ENCODE results near the gene ARMC3. TPM values are rescaled to one million over a fixed set of nuclear protein-coding genes. Genes with fewer than 3 reads are reported as not detected.

ARMC3 gene
- total and polyA plus RNA-seq, 9 of the 15 experiments (the other 6 are each of a cell fraction or from before 2014, with no cell fraction given), result 0.33 to 1.1 (median 0.62) TPM

DNA sequence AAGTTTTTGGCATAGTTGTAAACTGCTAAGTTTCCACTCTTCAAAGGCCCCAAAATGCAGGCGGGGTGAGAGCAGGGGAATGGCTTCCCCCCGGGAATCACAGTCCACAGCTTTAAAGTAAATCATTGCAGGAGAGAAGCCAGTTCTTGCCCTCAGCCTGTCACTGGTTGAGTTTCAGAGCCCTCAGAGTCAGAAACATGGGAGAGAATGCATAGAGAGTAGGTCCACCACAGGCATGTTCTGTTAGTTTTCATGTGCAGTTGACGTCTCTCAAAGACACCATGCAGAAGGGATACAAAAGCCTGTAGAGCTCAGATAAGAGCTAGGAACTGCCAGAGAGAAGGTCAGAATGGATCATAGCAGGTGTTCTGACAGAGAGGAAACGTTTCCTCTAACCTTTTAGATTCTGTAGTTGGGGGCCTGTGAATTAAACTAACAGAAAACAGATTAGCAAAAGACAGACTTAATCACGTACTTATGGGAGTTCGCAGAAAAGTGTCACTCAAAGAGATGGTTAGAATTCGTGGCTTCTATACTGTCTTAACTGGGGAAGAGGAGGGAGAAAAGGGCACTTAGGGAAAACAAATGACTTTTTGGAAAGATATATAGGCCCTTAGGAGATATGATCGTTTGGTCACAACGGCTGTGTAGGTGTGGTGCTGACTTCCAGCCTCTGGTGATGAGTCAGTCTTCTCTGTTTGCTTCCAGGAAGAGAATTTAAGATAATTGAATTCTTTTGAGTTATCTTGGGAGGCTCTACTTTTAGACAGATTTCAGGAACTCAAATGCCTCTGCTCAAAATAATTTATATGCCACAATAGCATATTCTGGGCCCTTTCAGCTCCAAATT is 119.6 kb downstream of the ARMC3 start (continued):
- TF ChIP-seq ZNF23 (CRISPR knock-in tag; IDR thresholded peaks at IDR 0.05), result no peak
- TF ChIP-seq POLR2H (tag; IDR thresholded peaks at IDR 0.05; ENCODE audit: low read depth), result no peak
- no peak for TF ChIP-seq ADNP (tag; IDR thresholded peaks at IDR 0.05)
- peak; percentile 18 for TF ChIP-seq ZFP36 (IDR thresholded peaks at IDR 0.05; ENCODE audit: low read depth, low read length, partially characterized antibody)
- TF ChIP-seq, protein P1, sequence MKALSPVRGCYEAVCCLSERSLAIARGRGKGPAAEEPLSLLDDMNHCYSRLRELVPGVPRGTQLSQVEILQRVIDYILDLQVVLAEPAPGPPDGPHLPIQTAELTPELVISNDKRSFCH (CRISPR knock-in tag; IDR thresholded peaks at IDR 0.05), result no peak
- TF ChIP-seq, protein P1 (tag; IDR thresholded peaks at IDR 0.05), result peak; percentile 97
- peak; percentile 82; the same call in 1 of the 2 replicates for TF ChIP-seq SMARCC2 (IDR thresholded peaks at IDR 0.05; ENCODE audit: low read depth)
- no peak for TF ChIP-seq SMAD1 (IDR thresholded peaks at IDR 0.05; ENCODE audit: low read depth, low read length, partially characterized antibody)
- TF ChIP-seq, protein P2, sequence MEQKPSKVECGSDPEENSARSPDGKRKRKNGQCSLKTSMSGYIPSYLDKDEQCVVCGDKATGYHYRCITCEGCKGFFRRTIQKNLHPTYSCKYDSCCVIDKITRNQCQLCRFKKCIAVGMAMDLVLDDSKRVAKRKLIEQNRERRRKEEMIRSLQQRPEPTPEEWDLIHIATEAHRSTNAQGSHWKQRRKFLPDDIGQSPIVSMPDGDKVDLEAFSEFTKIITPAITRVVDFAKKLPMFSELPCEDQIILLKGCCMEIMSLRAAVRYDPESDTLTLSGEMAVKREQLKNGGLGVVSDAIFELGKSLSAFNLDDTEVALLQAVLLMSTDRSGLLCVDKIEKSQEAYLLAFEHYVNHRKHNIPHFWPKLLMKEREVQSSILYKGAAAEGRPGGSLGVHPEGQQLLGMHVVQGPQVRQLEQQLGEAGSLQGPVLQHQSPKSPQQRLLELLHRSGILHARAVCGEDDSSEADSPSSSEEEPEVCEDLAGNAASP (IDR thresholded peaks at IDR 0.05), result no peak
- TF ChIP-seq NCOA2 (IDR thresholded peaks at IDR 0.05; ENCODE audit: partially characterized antibody in 2 of 2), result peak in 1 of 2 experiments; percentile 24
- TF ChIP-seq PHB (CRISPR knock-in tag; IDR thresholded peaks at IDR 0.05), result no peak
- TF ChIP-seq, protein P3, sequence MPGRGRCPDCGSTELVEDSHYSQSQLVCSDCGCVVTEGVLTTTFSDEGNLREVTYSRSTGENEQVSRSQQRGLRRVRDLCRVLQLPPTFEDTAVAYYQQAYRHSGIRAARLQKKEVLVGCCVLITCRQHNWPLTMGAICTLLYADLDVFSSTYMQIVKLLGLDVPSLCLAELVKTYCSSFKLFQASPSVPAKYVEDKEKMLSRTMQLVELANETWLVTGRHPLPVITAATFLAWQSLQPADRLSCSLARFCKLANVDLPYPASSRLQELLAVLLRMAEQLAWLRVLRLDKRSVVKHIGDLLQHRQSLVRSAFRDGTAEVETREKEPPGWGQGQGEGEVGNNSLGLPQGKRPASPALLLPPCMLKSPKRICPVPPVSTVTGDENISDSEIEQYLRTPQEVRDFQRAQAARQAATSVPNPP (IDR thresholded peaks at IDR 0.05; ENCODE audit: borderline replicate concordance, insufficient read depth, insufficient read length), result no peak
- TF ChIP-seq, protein P4, sequence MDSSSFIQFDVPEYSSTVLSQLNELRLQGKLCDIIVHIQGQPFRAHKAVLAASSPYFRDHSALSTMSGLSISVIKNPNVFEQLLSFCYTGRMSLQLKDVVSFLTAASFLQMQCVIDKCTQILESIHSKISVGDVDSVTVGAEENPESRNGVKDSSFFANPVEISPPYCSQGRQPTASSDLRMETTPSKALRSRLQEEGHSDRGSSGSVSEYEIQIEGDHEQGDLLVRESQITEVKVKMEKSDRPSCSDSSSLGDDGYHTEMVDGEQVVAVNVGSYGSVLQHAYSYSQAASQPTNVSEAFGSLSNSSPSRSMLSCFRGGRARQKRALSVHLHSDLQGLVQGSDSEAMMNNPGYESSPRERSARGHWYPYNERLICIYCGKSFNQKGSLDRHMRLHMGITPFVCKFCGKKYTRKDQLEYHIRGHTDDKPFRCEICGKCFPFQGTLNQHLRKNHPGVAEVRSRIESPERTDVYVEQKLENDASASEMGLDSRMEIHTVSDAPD (CRISPR knock-in tag; IDR thresholded peaks at IDR 0.05), result no peak
- no peak for TF ChIP-seq FOXK1 (CRISPR knock-in tag; IDR thresholded peaks at IDR 0.05; ENCODE audit: borderline replicate concordance)
- TF ChIP-seq, protein P5, sequence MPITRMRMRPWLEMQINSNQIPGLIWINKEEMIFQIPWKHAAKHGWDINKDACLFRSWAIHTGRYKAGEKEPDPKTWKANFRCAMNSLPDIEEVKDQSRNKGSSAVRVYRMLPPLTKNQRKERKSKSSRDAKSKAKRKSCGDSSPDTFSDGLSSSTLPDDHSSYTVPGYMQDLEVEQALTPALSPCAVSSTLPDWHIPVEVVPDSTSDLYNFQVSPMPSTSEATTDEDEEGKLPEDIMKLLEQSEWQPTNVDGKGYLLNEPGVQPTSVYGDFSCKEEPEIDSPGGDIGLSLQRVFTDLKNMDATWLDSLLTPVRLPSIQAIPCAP (CRISPR knock-in tag; IDR thresholded peaks at IDR 0.05; ENCODE audit: borderline replicate concordance), result no peak
- TF ChIP-seq KAT8 (IDR thresholded peaks at IDR 0.05; ENCODE audit: low read depth), result no peak
- TF ChIP-seq, protein P6, sequence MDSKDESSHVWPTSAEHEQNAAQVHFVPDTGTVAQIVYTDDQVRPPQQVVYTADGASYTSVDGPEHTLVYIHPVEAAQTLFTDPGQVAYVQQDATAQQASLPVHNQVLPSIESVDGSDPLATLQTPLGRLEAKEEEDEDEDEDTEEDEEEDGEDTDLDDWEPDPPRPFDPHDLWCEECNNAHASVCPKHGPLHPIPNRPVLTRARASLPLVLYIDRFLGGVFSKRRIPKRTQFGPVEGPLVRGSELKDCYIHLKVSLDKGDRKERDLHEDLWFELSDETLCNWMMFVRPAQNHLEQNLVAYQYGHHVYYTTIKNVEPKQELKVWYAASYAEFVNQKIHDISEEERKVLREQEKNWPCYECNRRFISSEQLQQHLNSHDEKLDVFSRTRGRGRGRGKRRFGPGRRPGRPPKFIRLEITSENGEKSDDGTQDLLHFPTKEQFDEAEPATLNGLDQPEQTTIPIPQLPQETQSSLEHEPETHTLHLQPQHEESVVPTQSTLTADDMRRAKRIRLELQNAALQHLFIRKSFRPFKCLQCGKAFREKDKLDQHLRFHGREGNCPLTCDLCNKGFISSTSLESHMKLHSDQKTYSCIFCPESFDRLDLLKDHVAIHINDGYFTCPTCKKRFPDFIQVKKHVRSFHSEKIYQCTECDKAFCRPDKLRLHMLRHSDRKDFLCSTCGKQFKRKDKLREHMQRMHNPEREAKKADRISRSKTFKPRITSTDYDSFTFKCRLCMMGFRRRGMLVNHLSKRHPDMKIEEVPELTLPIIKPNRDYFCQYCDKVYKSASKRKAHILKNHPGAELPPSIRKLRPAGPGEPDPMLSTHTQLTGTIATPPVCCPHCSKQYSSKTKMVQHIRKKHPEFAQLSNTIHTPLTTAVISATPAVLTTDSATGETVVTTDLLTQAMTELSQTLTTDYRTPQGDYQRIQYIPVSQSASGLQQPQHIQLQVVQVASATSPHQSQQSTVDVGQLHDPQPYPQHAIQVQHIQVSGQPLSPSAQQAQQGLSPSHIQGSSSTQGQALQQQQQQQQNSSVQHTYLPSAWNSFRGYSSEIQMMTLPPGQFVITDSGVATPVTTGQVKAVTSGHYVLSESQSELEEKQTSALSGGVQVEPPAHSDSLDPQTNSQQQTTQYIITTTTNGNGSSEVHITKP (IDR thresholded peaks at IDR 0.05; ENCODE audit: partially characterized antibody), result no peak
- no peak for TF ChIP-seq SETDB1 (IDR thresholded peaks at IDR 0.05; ENCODE audit: low read length)

All from K562 (cell line).